Measurements from ENCODE around the gene SYCE1. TPM values are rescaled to one million over a fixed set of nuclear protein-coding genes. Genes with fewer than 3 reads are reported as not detected.
"Not testable (repeated sequence)": the region's sequence is repeated elsewhere in the genome, so short reads cannot be mapped to it uniquely, and the experiment has no call there.

Gene SYCE1
- total RNA-seq, 2 experiments from 2014 or later: 1.4 to 2.1 TPM

GRCh38 chr10:133572055-133572454 lies 6.7 kb upstream of the SYCE1 start:
- DNase-seq; CTCF ChIA-PET; ATAC-seq; H3K27me3 Mint-ChIP-seq; H3K4me1 Mint-ChIP-seq; H3K4me3 Mint-ChIP-seq; H3K9me3 Mint-ChIP-seq (ENCODE audit: low read depth); H3K27ac Mint-ChIP-seq; H3K36me3 Mint-ChIP-seq: not testable (repeated sequence)

DNA sequence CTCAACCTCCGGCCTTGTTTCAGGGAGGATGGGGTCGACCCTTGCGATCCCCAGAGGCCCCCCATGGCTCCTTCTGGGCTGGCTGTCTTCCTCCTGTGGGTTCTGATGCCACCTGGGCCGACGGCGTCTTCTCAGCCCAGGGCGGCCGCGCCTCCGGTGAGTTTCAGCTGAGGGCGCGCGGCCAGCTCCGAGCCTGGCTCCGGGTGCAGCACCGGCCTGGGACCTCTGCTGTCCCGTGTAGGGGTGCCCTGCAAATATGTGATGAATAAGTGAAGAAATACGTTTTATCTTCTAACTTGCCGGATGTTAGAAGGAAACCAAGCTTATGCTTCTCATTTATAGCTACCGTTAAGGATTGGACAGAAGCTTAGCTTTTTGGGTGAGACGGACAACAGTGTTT lies 4.4 kb upstream of the SYCE1 start:
- H3K4me1 Mint-ChIP-seq; DNase-seq; H3K27ac Mint-ChIP-seq; H3K27me3 Mint-ChIP-seq; H3K9me3 Mint-ChIP-seq (ENCODE audit: low read depth); H3K4me3 Mint-ChIP-seq; H3K36me3 Mint-ChIP-seq; CTCF ChIA-PET; ATAC-seq: not testable (repeated sequence)

- H3K27ac Mint-ChIP-seq; H3K4me1 Mint-ChIP-seq; H3K9me3 Mint-ChIP-seq (ENCODE audit: low read depth); H3K36me3 Mint-ChIP-seq; H3K27me3 Mint-ChIP-seq; ATAC-seq; CTCF ChIA-PET; H3K4me3 Mint-ChIP-seq; DNase-seq: not testable (repeated sequence)
These were observed 3.6 kb upstream of the SYCE1 start for GRCh38 chr10:133568831-133569527.

DNA sequence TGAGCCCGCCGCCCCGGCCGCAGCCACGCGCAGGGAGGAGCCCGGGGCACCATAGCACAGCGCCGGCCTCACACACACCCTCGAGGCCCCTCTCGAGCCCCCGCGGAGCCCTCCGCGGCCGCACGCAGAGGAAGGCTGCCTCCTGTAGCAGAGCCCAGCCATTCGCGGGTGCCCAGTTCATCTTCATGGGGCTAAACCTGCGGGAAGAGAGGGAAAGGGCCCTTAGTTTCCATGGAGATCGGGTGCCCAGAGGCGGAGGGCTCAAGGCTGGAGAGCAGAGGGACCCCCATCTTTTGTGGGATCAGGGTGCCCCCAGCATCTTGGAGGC lies 2.9 kb upstream of the SYCE1 start:
- DNase-seq (no peak), ATAC-seq (no peak)
- Mint-ChIP-seq H3K4me3 (no peak overlapping the region), H3K36me3 (peaks cover 2% of the 10 kb centered on the region), H3K4me1 (no peaks in the 10 kb centered on the region), H3K27ac (no peak overlapping the region), H3K9me3 (ENCODE audit: low read depth) (peaks cover 3% of the 10 kb centered on the region), H3K27me3 (peaks cover under 1% of the 10 kb centered on the region)
- CTCF ChIA-PET: no interaction called here

DNA sequence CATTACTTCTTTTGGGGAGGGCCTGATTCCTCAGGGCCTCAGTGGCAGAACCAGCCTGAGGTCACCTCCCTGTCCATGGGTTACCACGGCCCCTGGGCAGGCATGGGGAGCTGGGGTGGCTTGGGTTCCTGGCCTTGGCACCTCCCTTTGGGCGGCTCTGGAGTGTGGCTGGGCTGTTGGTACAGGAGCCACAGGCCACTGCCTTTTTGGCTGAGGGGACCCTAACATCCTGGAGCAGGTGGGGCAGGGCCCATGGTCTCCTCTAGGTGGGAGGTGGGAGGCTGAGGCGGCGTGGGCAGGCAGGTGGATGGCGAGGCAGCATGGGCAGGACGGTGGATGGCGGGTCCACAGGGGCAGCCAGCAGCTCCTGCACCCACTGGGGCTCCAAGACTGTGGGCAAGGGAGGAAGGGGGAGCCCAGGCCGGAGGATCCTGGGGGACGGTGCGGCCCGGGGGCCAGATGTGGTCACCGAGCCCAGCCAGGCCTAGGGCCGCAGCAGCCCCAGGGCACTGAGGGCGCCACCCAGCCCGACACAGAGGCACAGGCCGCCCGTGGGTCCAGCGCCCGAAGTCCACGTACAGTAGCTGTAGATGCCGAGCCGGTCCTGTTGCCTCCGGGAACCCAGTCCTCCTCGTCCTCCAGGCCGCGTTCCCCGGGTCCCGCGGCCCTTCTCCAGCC lies 2.4 kb upstream of the SYCE1 start:
- peaks cover 1% of the 10 kb centered on the region for H3K36me3 Mint-ChIP-seq
- no peak overlapping the region for H3K27ac Mint-ChIP-seq
- no peak for ATAC-seq
- no peaks in the 10 kb centered on the region for H3K4me1 Mint-ChIP-seq
- H3K4me3 Mint-ChIP-seq: no peak overlapping the region
- H3K9me3 Mint-ChIP-seq (ENCODE audit: low read depth): no peaks in the 10 kb centered on the region
- no peaks in the 10 kb centered on the region for H3K27me3 Mint-ChIP-seq
- DNase-seq: no peak
- CTCF ChIA-PET: no interaction called here

DNA sequence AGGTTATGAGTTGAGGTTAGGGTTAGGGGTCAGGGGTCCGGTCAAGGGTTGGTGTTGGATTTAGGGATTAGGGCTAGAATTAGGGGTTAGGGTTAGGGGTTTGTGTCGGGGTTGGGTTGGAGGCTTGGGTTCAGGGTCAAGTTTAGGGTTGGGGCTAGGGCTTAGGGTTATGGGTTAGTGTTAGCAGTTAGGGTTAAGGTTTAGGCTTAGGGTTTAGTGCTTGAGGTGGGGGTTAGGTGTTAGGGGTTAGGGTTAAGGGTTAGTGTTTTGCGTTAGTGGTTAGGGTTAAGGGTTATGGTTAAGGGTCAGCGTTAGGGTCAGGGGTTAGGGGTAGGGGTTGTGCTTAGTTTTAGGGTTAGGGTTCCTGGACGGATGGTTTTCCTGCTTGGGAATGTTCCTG lies 1.7 kb upstream of the SYCE1 start:
- Mint-ChIP-seq H3K27ac (no peak overlapping the region), H3K4me3 (no peak overlapping the region), H3K36me3 (peaks cover 1% of the 10 kb centered on the region), H3K4me1 (no peaks in the 10 kb centered on the region), H3K9me3 (ENCODE audit: low read depth) (no peaks in the 10 kb centered on the region), H3K27me3 (peaks cover 4% of the 10 kb centered on the region)
- ATAC-seq (no peak), DNase-seq (no peak)
- CTCF ChIA-PET: no interaction called here

GRCh38 chr10:133564816-133565215 lies 567 bp downstream of the SYCE1 start:
- CTCF ChIA-PET: interaction anchor here (1.6 kb wide), 1 partner anchor 7 kb away, joined by 3 read pairs; no protein-coding TSS in a partner anchor
- DNase-seq (no peak), ATAC-seq (no peak)
- Mint-ChIP-seq H3K36me3 (no peaks in the 10 kb centered on the region), H3K27ac (no peak overlapping the region), H3K4me3 (peak overlapping the region; percentile 41), H3K4me1 (no peaks in the 10 kb centered on the region), H3K9me3 (ENCODE audit: low read depth) (no peaks in the 10 kb centered on the region), H3K27me3 (peaks cover 16% of the 10 kb centered on the region)

- H3K36me3 Mint-ChIP-seq: no peaks in the 10 kb centered on the region
- no peak overlapping the region for H3K4me3 Mint-ChIP-seq
- no peaks in the 10 kb centered on the region for H3K4me1 Mint-ChIP-seq
- H3K27ac Mint-ChIP-seq: no peak overlapping the region
- H3K27me3 Mint-ChIP-seq: peaks cover 24% of the 10 kb centered on the region
- ATAC-seq (no peak), DNase-seq (no peak)
- CTCF ChIA-PET: no interaction called here
- H3K9me3 Mint-ChIP-seq (ENCODE audit: low read depth): no peaks in the 10 kb centered on the region
These were observed 6.2 kb downstream of the SYCE1 start for GRCh38 chr10:133559216-133559615.

GRCh38 chr10:133557381-133557780 lies 8.0 kb downstream of the SYCE1 start:
- H3K36me3 Mint-ChIP-seq: no peaks in the 10 kb centered on the region

GRCh38 chr10:133555521-133555920 lies 9.9 kb downstream of the SYCE1 start:
- Mint-ChIP-seq H3K36me3 (no peaks in the 10 kb centered on the region), H3K27ac (no peak overlapping the region), H3K4me3 (no peak overlapping the region), H3K9me3 (ENCODE audit: low read depth) (no peaks in the 10 kb centered on the region), H3K4me1 (no peaks in the 10 kb centered on the region), H3K27me3 (peaks cover 18% of the 10 kb centered on the region)
- DNase-seq (no peak), ATAC-seq (no peak)
- CTCF ChIA-PET: no interaction called here

More at GRCh38 chr10:133557381-133557780, 8.0 kb downstream of the SYCE1 start:
- Mint-ChIP-seq H3K4me3 (no peak overlapping the region), H3K27me3 (peaks cover 31% of the 10 kb centered on the region), H3K27ac (no peak overlapping the region), H3K9me3 (ENCODE audit: low read depth) (no peaks in the 10 kb centered on the region), H3K4me1 (no peaks in the 10 kb centered on the region)
- CTCF ChIA-PET: interaction anchor here (1.0 kb wide), 1 partner anchor 8 kb away, joined by 3 read pairs; the partner anchor contains the start of gene SYCE1
- no peak for DNase-seq
- no peak for ATAC-seq

GRCh38 chr10:133554600-133554999 lies 10.8 kb downstream of the SYCE1 start:
- no peak for ATAC-seq
- no peaks in the 10 kb centered on the region for H3K36me3 Mint-ChIP-seq
- DNase-seq: no peak
- H3K9me3 Mint-ChIP-seq (ENCODE audit: low read depth): no peaks in the 10 kb centered on the region
- peaks cover 22% of the 10 kb centered on the region for H3K27me3 Mint-ChIP-seq
- H3K4me3 Mint-ChIP-seq: no peak overlapping the region
- CTCF ChIA-PET: interaction anchor here (1.2 kb wide), 1 partner anchor 118 kb away, joined by 4 read pairs; no protein-coding TSS in a partner anchor
- no peaks in the 10 kb centered on the region for H3K4me1 Mint-ChIP-seq
- H3K27ac Mint-ChIP-seq: no peak overlapping the region

GRCh38 chr10:133544506-133544905 lies 20.9 kb downstream of the SYCE1 start:
- Mint-ChIP-seq H3K4me1 (no peaks in the 10 kb centered on the region), H3K27me3 (peaks cover 22% of the 10 kb centered on the region), H3K4me3 (no peak overlapping the region), H3K36me3 (no peaks in the 10 kb centered on the region), H3K9me3 (ENCODE audit: low read depth) (peaks cover 9% of the 10 kb centered on the region), H3K27ac (no peak overlapping the region)
- CTCF ChIA-PET: no interaction called here
- no peak for DNase-seq
- no peak for ATAC-seq

- DNase-seq; H3K36me3 Mint-ChIP-seq; ATAC-seq; H3K4me1 Mint-ChIP-seq; H3K4me3 Mint-ChIP-seq; H3K9me3 Mint-ChIP-seq (ENCODE audit: low read depth); H3K27ac Mint-ChIP-seq; H3K27me3 Mint-ChIP-seq; CTCF ChIA-PET: not testable (repeated sequence)
These were observed 23.9 kb downstream of the SYCE1 start for GRCh38 chr10:133541441-133541975.
